ENCODE data around the gene ENTPD6.
"Not testable (repeated sequence)": the region's sequence is repeated elsewhere in the genome, so short reads cannot be mapped to it uniquely, and the experiment has no call there.

ENTPD6 gene

DNA sequence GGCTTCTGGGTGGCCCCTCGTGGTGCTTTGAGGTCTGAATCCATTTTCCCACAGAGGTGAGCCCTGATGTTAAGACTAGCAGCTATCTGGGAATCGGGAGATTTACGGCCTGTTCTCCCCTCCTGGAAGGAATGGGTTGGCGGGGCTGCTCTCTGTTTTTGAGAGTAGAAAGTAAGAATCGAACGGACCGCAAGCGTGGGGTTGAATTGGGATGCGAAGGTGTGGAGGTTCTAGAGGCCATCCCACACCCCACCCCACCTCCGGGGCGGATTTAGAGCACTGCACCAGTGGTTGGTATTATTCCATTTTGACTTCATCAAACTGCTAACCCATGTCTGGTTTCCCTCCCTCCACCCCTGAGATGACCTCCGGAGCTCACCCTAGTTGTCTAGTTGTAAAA, 63.8 kb downstream of the ENTPD6 start:
- DNase-seq, result no peak

DNA sequence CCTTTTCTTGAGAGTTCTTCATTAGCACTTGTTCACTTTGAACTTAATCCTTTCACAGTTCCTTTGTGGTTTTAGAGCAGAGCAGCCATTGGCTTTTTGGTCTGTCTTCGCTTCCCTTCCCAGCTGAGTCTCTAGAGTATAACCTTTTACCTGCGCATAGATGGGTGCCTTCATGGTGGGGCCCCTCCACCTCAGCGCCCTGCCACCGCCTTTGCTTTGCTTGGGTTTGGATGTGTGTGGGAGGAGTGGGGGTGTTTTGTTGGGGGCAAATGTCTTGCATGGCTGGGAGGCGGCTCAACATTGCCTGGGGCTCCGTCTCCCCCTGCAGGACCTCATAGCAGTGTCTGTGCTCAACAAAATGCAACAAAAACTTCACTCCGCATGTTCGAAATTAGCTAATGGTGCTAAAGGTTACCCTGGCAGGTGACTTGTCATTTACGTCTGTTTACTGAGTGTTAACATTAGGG, 64.3 kb downstream of the ENTPD6 start:
- DNase-seq, result no peak

DNA sequence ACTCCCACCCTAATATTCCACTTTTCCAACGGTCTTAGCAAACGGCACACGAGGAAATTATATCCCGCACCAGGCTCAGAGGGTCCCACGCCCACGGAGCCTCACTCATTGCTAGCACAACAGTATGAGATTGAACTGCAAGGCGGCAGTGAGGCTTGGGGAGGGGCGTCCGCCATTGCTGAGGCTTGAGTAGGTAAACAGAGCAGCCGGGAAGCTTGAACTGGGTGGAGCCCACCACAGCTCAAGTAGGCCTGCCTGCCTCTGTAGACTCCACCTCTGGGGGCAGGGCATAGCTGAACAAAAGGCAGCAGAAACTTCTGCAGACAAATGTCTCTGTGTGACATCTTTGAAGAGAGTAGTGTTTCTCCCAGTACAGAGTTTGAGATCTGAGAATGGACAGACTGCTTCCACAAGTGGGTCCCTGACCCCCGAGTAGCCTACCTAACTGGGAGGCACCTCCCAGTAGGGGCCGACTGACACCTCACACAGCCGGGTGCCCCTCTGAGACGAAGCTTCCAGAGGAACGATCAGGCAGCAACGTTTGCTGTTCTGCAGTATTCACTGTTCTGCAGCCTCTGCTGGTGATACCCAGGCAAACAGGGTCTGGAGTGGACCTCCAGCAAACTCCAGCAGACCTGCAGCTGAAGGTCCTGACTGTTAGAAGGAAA, 65.4 kb downstream of the ENTPD6 start:
- not testable (repeated sequence) for DNase-seq

DNA sequence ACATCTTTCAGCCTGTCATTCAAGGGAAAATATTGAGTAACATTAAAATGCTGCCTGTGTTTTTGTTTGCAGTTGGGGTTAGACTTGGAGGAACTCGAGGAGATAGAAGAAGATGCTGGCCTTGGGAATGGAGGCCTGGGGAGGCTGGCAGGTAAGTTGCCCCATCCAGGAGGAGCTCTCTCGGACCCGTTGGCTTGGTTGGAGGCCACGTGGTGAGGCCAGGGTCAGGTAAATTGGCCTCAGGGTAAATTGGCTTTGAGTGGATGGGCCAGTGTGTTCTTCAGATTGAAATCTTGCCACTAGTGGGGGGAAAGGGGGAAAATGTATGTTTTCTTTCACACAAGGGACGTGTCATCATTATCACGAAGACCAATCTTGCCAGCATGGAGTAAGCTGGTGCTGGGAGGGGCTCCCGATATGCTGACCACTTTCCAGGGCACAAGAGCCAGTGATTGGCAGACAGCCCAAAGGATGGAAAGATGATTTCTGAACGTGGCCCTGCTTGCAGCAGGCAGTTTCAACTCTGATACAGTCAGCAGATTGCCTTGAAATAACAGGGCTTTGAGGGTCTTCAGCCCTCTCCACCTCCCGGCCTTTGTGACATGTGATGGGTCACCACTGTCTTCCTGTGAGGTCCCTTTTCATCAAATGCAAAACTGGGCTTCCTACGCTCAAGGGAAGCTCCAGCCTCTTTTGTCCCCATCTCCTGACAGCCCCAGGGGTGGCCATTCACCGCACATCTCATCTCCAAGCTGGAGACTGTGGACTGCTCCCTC, 73.7 kb downstream of the ENTPD6 start:
- DNase-seq, result no peak

DNA sequence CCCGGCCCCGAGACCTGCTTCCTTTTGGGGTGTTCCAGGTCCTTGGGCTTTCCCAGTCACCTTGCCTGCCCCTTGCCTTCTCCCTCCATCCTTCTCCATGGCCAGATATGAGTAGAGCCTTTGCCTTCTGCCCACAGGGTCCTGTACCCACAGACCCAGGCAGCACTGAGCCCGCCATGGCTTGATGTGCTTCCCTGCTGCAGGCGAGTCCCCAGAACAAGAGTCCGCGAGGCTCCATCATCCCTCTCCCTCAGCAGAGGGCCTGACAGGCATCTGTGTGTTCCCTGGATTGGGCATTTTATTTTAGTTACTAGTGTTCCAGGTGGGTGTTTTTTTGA, 74.3 kb downstream of the ENTPD6 start:
- no peak for DNase-seq

DNA sequence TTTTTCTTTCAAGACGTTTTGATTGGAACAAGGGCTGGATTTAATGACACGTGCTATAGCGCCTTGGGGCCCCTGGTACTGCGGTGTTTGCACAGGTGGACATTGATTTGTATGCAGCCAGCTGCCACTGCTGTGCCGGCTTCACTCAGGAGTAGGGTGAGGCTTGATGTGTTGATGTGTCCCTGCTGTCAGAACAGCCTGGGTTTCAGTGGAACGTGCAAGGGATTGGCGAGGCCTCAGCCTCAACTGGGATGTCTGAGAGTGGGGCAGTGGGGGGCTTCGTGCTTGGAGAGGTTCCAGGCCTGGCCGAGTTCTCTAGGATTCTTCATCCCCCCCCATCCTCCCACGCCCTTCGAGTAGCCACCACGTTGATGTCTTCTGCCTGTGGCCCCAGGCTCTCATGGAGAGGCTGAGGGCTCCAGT, 75.3 kb downstream of the ENTPD6 start:
- peak; percentile 0 for DNase-seq

DNA sequence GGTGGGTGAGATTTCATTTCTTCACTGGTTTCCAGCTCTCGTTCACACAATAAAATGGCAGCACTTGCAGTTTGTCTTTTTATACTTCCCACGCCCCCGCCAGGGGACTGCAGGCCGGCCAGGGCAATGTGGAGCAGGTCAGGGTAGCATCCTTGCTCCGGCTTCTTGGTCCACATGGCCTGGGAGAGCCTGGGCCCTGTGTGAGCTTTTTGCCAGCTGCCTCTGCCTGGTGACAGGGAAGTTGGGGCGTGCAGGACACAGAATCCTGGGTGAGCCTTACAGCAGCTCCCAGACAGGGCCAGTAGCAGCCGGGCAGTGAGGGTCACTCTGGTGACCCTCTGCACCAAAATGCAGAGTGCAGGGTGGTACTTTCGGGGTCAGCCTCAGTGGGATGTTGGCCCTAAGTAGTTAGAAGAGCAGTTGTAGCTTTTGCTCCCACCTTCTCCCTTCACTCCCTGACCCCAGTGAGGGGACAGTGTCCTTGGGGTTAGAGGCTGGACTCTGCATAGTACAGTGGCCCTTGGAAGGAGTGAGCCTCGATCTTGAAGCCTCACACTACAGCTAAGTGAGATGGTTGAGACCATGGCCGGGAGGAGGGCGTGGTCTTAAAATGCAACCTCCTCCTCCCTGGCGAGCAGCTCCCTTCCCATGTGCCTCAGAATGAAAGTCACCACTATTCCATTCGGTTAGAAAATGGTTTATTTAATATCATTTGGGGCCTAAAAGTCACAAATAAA, 76.1 kb downstream of the ENTPD6 start:
- no peak for DNase-seq

DNA sequence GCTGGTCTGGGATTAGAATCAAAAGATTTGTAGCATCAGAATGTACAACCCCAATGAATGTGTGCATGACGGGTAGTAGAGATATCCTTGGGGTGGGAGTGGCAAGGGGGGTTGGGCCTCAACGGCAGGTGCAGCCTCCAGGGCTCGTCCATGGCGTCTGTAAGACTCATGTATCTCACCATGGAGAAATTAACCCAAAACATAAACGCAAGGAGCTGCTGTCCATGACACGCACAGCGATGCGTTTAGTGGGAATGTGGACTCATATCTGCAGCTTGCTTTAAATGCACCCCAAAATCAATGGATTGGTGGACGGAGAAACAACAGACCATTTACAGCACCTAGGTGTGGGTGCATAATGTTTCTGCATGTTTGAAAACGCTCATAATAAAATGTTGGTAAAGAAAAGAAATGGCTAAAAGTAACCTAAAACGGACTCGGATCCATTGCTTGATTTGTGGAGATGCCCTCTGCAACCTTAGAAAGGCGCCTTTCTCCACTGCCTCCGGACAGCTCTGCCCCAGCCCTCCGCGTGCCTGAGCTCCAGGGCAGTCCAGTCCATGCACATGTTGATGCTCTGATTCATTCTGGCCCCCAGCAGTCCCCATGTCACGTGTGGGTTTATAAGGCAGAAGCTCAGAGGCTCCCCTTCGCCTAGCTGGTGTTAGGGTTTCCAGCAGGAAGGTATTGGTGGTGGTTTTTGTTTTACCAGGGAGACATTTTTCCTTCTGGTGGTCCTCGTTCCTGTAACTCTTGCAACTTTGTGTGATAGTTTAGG, 76.9 kb downstream of the ENTPD6 start:
- DNase-seq, result peak; percentile 1

DNA sequence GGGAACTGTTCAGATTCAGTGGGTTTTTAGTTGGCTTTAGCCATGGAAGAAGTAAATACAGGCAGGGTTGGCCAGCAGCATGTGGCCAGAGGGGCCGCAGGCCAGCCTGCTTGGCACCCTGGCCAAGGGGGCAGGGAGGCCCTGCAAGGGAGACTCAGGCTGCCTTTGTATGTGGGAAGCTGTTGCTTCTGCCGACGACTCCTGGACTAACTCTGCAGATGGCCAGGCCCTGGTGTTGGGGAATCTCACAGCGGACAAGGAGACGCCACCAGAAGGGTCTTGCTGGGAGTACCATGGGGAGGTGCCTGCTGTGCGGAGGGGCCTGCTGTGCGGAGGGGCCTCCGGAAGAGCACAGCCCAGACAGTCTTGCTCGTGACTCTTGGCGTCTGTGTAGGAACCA, 77.5 kb downstream of the ENTPD6 start:
- no peak for DNase-seq

DNA sequence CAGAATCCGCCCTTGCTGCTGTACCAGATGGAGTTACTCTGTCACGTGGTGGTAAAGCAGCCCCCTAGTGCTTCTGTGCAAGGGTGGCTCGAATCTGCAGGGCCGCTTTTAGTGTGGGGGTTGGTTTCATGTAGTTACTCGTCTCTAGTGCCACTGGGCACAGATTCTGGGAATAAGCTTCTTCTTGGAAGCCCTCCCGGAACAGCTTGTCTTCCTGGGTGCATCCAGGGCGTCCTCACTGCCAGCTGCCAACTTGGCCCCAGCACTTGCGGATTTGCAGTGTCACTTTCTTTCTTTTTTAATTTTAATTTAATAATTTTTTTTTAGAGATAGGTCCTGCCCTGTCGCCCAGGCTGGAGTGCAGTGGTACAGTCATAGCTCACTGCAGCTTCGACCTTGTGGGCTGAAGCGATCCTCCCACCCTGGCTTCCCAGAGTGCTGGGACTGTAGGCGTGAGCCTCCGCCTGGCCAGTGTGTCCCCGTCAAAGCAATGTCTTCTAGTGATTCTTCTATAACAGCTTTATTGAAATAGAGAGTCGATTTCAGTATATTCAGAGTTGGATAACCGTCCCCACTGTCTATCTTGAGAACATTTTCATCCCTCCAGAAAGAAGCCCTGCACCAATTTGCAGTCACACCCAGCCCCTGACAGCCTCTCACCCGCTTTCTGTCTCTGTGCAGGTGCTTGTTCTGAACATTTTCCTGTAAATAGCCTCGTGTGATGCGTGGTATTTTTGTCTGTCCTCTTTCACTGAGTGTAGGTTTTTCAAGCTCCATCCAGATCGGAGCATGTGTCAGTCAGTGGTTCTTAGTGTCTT, 78.2 kb downstream of the ENTPD6 start:
- peak; percentile 1 for DNase-seq

DNA sequence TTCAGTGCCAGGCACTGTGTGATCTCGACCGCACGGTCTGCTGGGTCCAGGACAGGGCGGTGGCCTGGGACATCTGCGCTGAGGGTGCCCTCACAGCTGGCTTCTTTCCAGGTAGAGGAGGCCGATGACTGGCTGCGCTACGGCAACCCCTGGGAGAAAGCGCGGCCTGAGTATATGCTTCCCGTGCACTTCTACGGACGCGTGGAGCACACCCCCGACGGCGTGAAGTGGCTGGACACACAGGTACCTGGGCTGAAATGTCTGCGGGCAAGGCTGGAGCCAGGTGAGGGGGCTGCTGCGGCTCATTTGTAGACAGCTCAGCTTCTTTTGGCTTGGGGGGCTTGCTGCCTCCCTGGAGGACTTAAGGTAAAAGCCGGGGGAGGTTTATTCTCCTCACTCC, 79.0 kb downstream of the ENTPD6 start:
- DNase-seq, result no peak

DNA sequence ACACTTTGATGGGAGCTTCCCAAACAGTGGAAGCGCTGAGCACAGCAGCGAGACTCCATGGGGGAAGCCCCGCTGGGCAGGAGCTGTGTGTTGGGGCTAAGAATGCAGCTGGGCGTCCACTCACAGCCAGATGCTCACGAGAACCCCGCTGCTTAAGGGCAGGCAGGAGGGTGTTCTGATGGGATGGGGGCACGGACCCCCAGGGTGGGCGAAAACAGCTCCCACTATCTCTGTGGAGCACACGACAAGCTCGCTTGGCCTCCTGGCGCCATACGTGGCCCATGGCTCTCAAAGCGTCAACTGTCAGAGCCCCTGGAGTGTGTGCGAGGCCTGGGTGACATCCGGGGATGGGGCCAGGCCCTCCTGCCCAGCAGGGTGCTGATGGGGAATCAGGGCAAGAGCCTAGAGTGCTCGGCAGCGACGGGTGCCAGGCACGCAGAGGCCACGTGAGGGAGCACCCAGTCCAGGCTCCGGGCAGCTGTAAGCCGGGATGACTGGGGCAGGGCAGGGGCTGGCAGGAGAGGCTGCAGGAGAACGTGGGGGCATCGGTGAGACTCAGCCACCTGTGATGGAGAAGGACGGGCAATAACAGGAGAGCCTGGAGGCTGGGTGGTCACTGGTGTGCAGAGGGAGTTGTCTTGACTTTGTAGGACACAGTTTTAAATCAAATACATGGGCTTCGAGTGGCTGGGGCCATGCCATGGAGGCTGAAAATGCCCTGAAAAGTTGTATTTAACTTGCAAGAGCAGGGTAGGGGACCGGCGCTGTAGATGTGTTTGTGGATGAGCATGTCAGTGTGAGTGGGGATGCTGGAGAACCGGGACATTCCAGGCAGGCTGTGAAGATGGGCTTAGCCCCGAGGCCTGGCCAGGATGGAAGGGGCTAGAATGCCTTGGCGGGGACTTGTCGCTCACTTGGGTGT, 79.6 kb downstream of the ENTPD6 start:
- DNase-seq, result no peak

DNA sequence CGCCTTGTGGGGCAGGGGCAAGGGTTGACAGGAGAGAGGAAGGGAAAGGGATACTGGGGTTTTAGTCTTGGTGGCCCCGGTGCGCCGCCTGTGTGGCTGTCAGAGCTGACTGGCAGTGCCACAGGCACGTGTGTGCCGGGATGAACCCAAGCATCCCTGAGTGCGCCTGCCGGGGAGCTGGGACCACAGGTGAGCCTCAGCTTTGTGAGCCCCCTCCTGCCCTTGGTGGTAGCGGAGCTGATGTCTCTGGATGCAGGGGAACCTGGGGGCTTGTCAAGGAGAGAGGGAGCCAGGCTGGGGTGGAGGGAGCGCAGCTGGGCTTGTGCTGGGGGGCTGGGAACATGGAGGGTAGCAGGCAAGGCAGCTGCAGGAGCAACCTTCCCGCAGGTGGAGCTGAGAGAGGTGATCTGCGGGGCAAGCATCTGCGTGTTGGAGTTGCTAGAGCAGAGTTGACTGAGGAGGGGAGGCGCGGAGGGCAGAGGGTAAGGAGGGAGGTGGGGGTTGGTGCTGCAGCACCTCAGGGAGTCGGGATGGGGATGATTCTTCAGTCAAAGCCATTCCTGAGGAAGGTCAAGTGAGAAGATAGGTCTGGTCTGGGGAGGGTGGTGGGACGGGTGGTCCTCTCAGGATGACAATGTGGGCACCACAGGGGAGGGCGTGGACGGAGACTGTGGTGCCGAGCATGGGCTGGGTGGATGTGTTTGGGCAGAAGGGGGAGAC, 80.5 kb downstream of the ENTPD6 start:
- DNase-seq, result no peak

Measured in activated naive CD4-positive, alpha-beta T cell treated with Interleukin-2 at 50 U/mL for 16 hours (primary cell).